ENCODE results near the gene EEF2K. TPM values are rescaled to one million over a fixed set of nuclear protein-coding genes. Genes with fewer than 3 reads are reported as not detected.
A peak's percentile ranks its signal among the peaks of the same experiment; 100 is the strongest.

The EEF2K gene
- total and polyA plus RNA-seq, 2 of the 13 experiments (the other 11 are each of a cell fraction or from before 2014, with no cell fraction given), result 22.0 to 23.8 TPM

DNA sequence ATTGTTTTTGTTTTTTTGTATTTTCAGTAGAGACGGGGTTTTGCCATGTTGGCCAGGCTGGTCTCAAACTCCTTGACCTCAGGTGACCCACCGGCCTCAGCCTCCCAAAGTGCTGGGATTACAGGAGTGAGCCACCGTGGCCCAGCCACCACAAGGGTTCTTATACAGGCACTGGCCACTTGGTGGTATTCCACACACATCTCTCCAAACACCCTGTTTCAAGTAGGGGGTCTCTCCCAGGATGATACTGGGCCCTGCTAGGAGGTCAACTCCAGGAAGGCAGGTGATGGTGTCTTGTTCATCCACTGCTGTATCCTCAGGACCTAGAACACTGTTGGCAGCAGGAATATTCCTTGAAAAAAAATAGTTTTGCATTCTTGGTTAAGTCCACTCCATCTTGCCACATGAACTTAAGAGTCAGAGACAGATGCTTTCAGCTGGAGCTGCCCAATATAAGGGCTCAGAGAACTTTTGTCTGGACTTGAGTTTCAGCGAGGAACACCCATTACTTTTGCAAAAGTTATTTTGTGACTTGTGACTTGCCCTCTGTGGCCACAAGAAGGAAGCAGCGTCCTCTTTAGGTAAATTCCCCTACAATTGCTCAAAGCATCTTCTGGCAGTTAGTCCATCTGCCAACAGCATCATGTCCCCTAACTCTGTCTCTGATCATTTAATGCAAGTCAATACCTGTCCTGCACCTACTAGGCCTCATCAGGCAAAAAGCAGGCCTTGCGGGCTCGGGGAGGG is 7.4 kb upstream of the EEF2K start (continued):
- TF ChIP-seq, protein P1, sequence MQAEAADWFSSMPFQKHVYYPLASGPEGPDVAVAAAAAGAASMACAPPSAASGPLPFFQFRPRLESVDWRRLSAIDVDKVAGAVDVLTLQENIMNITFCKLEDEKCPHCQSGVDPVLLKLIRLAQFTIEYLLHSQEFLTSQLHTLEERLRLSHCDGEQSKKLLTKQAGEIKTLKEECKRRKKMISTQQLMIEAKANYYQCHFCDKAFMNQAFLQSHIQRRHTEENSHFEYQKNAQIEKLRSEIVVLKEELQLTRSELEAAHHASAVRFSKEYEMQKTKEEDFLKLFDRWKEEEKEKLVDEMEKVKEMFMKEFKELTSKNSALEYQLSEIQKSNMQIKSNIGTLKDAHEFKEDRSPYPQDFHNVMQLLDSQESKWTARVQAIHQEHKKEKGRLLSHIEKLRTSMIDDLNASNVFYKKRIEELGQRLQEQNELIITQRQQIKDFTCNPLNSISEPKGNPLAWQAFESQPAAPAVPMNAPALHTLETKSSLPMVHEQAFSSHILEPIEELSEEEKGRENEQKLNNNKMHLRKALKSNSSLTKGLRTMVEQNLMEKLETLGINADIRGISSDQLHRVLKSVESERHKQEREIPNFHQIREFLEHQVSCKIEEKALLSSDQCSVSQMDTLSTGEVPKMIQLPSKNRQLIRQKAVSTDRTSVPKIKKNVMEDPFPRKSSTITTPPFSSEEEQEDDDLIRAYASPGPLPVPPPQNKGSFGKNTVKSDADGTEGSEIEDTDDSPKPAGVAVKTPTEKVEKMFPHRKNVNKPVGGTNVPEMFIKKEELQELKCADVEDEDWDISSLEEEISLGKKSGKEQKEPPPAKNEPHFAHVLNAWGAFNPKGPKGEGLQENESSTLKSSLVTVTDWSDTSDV (CRISPR knock-in tag; IDR thresholded peaks at IDR 0.05), result no peak
- TF ChIP-seq ZNF558 (CRISPR knock-in tag; IDR thresholded peaks at IDR 0.05; ENCODE audit: borderline replicate concordance), result no peak
- TF ChIP-seq ZNF3 (CRISPR knock-in tag; IDR thresholded peaks at IDR 0.05), result no peak
- TF ChIP-seq SPEN (CRISPR knock-in tag; IDR thresholded peaks at IDR 0.05; ENCODE audit: low read depth), result no peak
- TF ChIP-seq, protein P2, sequence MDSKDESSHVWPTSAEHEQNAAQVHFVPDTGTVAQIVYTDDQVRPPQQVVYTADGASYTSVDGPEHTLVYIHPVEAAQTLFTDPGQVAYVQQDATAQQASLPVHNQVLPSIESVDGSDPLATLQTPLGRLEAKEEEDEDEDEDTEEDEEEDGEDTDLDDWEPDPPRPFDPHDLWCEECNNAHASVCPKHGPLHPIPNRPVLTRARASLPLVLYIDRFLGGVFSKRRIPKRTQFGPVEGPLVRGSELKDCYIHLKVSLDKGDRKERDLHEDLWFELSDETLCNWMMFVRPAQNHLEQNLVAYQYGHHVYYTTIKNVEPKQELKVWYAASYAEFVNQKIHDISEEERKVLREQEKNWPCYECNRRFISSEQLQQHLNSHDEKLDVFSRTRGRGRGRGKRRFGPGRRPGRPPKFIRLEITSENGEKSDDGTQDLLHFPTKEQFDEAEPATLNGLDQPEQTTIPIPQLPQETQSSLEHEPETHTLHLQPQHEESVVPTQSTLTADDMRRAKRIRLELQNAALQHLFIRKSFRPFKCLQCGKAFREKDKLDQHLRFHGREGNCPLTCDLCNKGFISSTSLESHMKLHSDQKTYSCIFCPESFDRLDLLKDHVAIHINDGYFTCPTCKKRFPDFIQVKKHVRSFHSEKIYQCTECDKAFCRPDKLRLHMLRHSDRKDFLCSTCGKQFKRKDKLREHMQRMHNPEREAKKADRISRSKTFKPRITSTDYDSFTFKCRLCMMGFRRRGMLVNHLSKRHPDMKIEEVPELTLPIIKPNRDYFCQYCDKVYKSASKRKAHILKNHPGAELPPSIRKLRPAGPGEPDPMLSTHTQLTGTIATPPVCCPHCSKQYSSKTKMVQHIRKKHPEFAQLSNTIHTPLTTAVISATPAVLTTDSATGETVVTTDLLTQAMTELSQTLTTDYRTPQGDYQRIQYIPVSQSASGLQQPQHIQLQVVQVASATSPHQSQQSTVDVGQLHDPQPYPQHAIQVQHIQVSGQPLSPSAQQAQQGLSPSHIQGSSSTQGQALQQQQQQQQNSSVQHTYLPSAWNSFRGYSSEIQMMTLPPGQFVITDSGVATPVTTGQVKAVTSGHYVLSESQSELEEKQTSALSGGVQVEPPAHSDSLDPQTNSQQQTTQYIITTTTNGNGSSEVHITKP (CRISPR knock-in tag; IDR thresholded peaks at IDR 0.05; ENCODE audit: low read depth), result 0 out of 2 replicates have a peak, but pooled peaks have one; percentile 30
- no peak for TF ChIP-seq PLRG1 (conservative IDR thresholded peaks at IDR 0.05)
- TF ChIP-seq PHF8 (CRISPR knock-in tag; IDR thresholded peaks at IDR 0.05), result peak; percentile 28; the same call in 1 of the 2 replicates
- no peak for TF ChIP-seq SAFB2 (CRISPR knock-in tag; IDR thresholded peaks at IDR 0.05; ENCODE audit: borderline replicate concordance, low read depth)
- TF ChIP-seq, protein P3, sequence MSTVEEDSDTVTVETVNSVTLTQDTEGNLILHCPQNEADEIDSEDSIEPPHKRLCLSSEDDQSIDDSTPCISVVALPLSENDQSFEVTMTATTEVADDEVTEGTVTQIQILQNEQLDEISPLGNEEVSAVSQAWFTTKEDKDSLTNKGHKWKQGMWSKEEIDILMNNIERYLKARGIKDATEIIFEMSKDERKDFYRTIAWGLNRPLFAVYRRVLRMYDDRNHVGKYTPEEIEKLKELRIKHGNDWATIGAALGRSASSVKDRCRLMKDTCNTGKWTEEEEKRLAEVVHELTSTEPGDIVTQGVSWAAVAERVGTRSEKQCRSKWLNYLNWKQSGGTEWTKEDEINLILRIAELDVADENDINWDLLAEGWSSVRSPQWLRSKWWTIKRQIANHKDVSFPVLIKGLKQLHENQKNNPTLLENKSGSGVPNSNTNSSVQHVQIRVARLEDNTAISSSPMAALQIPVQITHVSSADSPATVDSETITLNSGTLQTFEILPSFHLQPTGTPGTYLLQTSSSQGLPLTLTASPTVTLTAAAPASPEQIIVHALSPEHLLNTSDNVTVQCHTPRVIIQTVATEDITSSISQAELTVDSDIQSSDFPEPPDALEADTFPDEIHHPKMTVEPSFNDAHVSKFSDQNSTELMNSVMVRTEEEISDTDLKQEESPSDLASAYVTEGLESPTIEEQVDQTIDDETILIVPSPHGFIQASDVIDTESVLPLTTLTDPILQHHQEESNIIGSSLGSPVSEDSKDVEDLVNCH (CRISPR knock-in tag; IDR thresholded peaks at IDR 0.05), result no peak
- no peak for TF ChIP-seq GABPA (IDR thresholded peaks at IDR 0.05; ENCODE audit: low read depth, low read length)
- TF ChIP-seq GABPA (CRISPR knock-in tag; IDR thresholded peaks at IDR 0.05; ENCODE audit: low read depth), result no peak
- no peak for TF ChIP-seq JARID2 (CRISPR knock-in tag; IDR thresholded peaks at IDR 0.05; ENCODE audit: insufficient replicate concordance)
- TF ChIP-seq POLR2A (IDR thresholded peaks at IDR 0.05; ENCODE audit: insufficient read depth in 1 of 2, low read depth in 2 of 2, low read length in 2 of 2), result no peak
- TF ChIP-seq ZFY (CRISPR knock-in tag; IDR thresholded peaks at IDR 0.05), result 0 out of 2 replicates have a peak, but pooled peaks have one; percentile 32
- TF ChIP-seq ZKSCAN8 (CRISPR knock-in tag; IDR thresholded peaks at IDR 0.05; ENCODE audit: borderline replicate concordance), result no peak
- TF ChIP-seq ZBTB7A (CRISPR knock-in tag; IDR thresholded peaks at IDR 0.05), result no peak
- TF ChIP-seq ZNF605 (CRISPR knock-in tag; IDR thresholded peaks at IDR 0.05), result 0 out of 2 replicates have a peak, but pooled peaks have one; percentile 63
- TF ChIP-seq, protein P4, sequence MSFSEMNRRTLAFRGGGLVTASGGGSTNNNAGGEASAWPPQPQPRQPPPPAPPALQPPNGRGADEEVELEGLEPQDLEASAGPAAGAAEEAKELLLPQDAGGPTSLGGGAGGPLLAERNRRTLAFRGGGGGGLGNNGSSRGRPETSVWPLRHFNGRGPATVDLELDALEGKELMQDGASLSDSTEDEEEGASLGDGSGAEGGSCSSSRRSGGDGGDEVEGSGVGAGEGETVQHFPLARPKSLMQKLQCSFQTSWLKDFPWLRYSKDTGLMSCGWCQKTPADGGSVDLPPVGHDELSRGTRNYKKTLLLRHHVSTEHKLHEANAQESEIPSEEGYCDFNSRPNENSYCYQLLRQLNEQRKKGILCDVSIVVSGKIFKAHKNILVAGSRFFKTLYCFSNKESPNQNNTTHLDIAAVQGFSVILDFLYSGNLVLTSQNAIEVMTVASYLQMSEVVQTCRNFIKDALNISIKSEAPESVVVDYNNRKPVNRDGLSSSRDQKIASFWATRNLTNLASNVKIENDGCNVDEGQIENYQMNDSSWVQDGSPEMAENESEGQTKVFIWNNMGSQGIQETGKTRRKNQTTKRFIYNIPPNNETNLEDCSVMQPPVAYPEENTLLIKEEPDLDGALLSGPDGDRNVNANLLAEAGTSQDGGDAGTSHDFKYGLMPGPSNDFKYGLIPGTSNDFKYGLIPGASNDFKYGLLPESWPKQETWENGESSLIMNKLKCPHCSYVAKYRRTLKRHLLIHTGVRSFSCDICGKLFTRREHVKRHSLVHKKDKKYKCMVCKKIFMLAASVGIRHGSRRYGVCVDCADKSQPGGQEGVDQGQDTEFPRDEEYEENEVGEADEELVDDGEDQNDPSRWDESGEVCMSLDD (CRISPR knock-in tag; IDR thresholded peaks at IDR 0.05; ENCODE audit: borderline replicate concordance), result no peak

Data from HepG2 (cell line).